ENCODE measurements around the gene MAP1B.

The MAP1B gene

GRCh38 chr5:72101828-72102227, 5.4 kb upstream of the MAP1B start:
- DNase-seq = no peak

GRCh38 chr5:72106817-72107130, 501 bp upstream of the MAP1B start:
- DNase-seq = no peak

- no peak for DNase-seq
Measured at GRCh38 chr5:72107901-72108201, 576 bp downstream of the MAP1B start.

- DNase-seq = peak; percentile 33 to 44
Measured at GRCh38 chr5:72108202-72109061, 1.2 kb downstream of the MAP1B start.

- no peak for DNase-seq
Measured at GRCh38 chr5:72109062-72109411, 1.8 kb downstream of the MAP1B start.

GRCh38 chr5:72109625-72110024, 2.4 kb downstream of the MAP1B start:
- no peak for DNase-seq

- no peak for DNase-seq
Measured at GRCh38 chr5:72110394-72111013, 3.2 kb downstream of the MAP1B start.

GRCh38 chr5:72112389-72112788, 5.1 kb downstream of the MAP1B start:
- DNase-seq = no peak

- DNase-seq = no peak
Measured at GRCh38 chr5:72114629-72115028, 7.4 kb downstream of the MAP1B start.

GRCh38 chr5:72115296-72115695, 8.0 kb downstream of the MAP1B start:
- DNase-seq = no peak

- DNase-seq = no peak
Measured at GRCh38 chr5:72117307-72117706, 10.0 kb downstream of the MAP1B start.

GRCh38 chr5:72121052-72121779, 13.9 kb downstream of the MAP1B start:
- DNase-seq = no peak

- DNase-seq = no peak
Measured at GRCh38 chr5:72121780-72122445, 14.6 kb downstream of the MAP1B start.

- no peak for DNase-seq
Measured at GRCh38 chr5:72122602-72123001, 15.3 kb downstream of the MAP1B start.

GRCh38 chr5:72123764-72124376, 16.6 kb downstream of the MAP1B start:
- no peak for DNase-seq

GRCh38 chr5:72125271-72125940, 18.1 kb downstream of the MAP1B start:
- no peak for DNase-seq

- DNase-seq = no peak
Measured at GRCh38 chr5:72125941-72126620, 18.8 kb downstream of the MAP1B start.

- no peak for DNase-seq
Measured at GRCh38 chr5:72126796-72127195, 19.5 kb downstream of the MAP1B start.

GRCh38 chr5:72129725-72130124, 22.4 kb downstream of the MAP1B start:
- no peak for DNase-seq

GRCh38 chr5:72130351-72130761, 23.1 kb downstream of the MAP1B start:
- no peak for DNase-seq

GRCh38 chr5:72133212-72133990, 26.1 kb downstream of the MAP1B start:
- no peak for DNase-seq

Data from activated CD4-positive, alpha-beta T cell treated with anti-CD3 and anti-CD28 coated beads, Interleukin-2, amount 50 U/mL, for 48 hours (primary cell).